HEK293 (cell line): ENCODE data around the gene CACNA1C.

ENCODE experiments used
- ZBTB7A ChIP-seq: fragments of 450-650 bp; formaldehyde crosslinking; IDR thresholded peaks from 2 replicates; pipeline ENCODE4 v1.5.1; 2016; ENCODE audit warnings: low read depth, missing biosample characterization, missing genetic modification characterization
- ZNF214 ChIP-seq: fragments of 450-650 bp; formaldehyde crosslinking; IDR thresholded peaks from 2 replicates; pipeline ENCODE4 v1.5.1; 2017; ENCODE audit warnings: missing biosample characterization, mild to moderate bottlenecking, missing genetic modification characterization, borderline replicate concordance
- TF ChIP-seq, protein P1 (sequence below): fragments of 450-650 bp; formaldehyde crosslinking; IDR thresholded peaks from 2 replicates; pipeline ENCODE4 v1.5.1; 2016; ENCODE audit warnings: missing biosample characterization, missing genetic modification characterization

- TF ChIP-seq ZNF214 (tag by site-specific recombination) (no peak), ZBTB7A (tag by site-specific recombination) (no peak)
- TF ChIP-seq, protein P1, sequence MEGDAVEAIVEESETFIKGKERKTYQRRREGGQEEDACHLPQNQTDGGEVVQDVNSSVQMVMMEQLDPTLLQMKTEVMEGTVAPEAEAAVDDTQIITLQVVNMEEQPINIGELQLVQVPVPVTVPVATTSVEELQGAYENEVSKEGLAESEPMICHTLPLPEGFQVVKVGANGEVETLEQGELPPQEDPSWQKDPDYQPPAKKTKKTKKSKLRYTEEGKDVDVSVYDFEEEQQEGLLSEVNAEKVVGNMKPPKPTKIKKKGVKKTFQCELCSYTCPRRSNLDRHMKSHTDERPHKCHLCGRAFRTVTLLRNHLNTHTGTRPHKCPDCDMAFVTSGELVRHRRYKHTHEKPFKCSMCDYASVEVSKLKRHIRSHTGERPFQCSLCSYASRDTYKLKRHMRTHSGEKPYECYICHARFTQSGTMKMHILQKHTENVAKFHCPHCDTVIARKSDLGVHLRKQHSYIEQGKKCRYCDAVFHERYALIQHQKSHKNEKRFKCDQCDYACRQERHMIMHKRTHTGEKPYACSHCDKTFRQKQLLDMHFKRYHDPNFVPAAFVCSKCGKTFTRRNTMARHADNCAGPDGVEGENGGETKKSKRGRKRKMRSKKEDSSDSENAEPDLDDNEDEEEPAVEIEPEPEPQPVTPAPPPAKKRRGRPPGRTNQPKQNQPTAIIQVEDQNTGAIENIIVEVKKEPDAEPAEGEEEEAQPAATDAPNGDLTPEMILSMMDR (tag by site-specific recombination) = no peak
These were observed 435.3 kb downstream of the CACNA1C start for GRCh38 chr12:2488131-2488530.
